AG09309 (cell line): ENCODE results near the gene PDZD8.

Experiments
- DNase-seq: peaks from one replicate; pipeline ENCODE4 v3.0.0-alpha.2; 2010; ENCODE audit warnings: low read depth
- H3K4me3 ChIP-seq: 2 replicates; pipeline ENCODE4 v1.5.1; 2011; ENCODE audit warnings: mild to moderate bottlenecking, low read depth, low read length, moderate library complexity; ENCODE audit not compliant: control insufficient read depth
- CTCF ChIP-seq: IDR thresholded peaks from 2 replicates; pipeline ENCODE4 v1.5.1; 2011; ENCODE audit warnings: mild to moderate bottlenecking, low read depth, low read length, inconsistent platforms; ENCODE audit not compliant: insufficient read depth, control insufficient read depth; ENCODE audit errors: missing control alignments

Gene PDZD8

GRCh38 chr10:117363028-117363427, 12.2 kb downstream of the PDZD8 start:
- no peak for DNase-seq
- no peak for TF ChIP-seq CTCF
- no peak overlapping the region for H3K4me3 ChIP-seq

GRCh38 chr10:117362313-117362712, 12.9 kb downstream of the PDZD8 start:
- DNase-seq = no peak
- H3K4me3 ChIP-seq = no peak overlapping the region
- no peak for TF ChIP-seq CTCF

GRCh38 chr10:117360994-117361667, 14.1 kb downstream of the PDZD8 start:
- no peak for DNase-seq
- no peak for TF ChIP-seq CTCF

GRCh38 chr10:117360016-117360415, 15.2 kb downstream of the PDZD8 start:
- no peak overlapping the region for H3K4me3 ChIP-seq
- no peak for TF ChIP-seq CTCF
- no peak for DNase-seq

More at GRCh38 chr10:117360994-117361667, 14.1 kb downstream of the PDZD8 start:
- H3K4me3 ChIP-seq = no peak overlapping the region

GRCh38 chr10:117355072-117355471, 20.2 kb downstream of the PDZD8 start:
- no peak overlapping the region for H3K4me3 ChIP-seq
- DNase-seq = no peak
- no peak for TF ChIP-seq CTCF

- H3K4me3 ChIP-seq = no peak overlapping the region
- TF ChIP-seq CTCF = no peak
- no peak for DNase-seq
Measured at GRCh38 chr10:117353684-117354083, 21.6 kb downstream of the PDZD8 start.
